Lower leg skin (tissue), 3 donors: ENCODE measurements around the gene PLEKHA3.

Experiments
- CTCF ChIP-seq, 3 donors: fragments of 450-650 bp; IDR thresholded peaks; one replicate each; pipeline ENCODE4 v1.5.1; 2016; ENCODE audit warnings: antibody characterized with exemption in 3 of 3, mild to moderate bottlenecking in 3 of 3, moderate library complexity in 2 of 3
- POLR2A ChIP-seq, 2 donors: fragments of 450-650 bp; IDR thresholded peaks; one replicate each; pipeline ENCODE4 v1.6.1; 2016 to 2017; ENCODE audit warnings: antibody characterized with exemption in 2 of 2, mild to moderate bottlenecking in 1 of 2, moderate library complexity in 1 of 2

DNA sequence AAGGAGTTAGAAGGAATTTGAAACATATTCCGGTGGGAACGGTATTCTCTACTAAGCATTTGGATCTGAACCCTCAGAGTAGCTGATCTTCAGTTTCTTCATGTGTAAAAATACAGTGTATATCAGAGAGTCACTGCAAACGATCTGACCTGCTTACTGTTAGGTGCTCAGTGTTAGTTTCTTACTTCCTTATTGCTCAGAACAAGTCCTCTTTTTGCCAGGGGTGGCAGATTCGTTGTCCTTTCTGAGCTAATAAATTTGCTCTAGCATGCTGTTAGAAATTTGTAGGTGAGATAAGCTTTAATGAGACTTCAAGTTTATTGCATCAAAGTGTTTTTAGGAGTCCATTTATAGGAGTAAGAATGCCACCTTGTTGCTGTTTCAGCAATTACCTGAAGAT is 15.8 kb downstream of the PLEKHA3 start:
- TF ChIP-seq POLR2A (IDR thresholded peaks at IDR 0.05) (no peak), CTCF (IDR thresholded peaks at IDR 0.05) (no peak)
